Neural cell (in vitro differentiated cells): ENCODE data around the gene NOC4L. TPM values are rescaled to one million over a fixed set of nuclear protein-coding genes. Genes with fewer than 3 reads are reported as not detected.
A peak's percentile ranks its signal among the peaks of the same experiment; 100 is the strongest.
"Not testable (repeated sequence)": the region's sequence is repeated elsewhere in the genome, so short reads cannot be mapped to it uniquely, and the experiment has no call there.

Source experiments
- H2AFZ ChIP-seq: fragments of 200-600, 300-800 bp; sonication (generic), shearing (Covaris generic); 2 replicates; pipeline ENCODE4 v1.6.0; 2014; ENCODE audit warnings: low read depth, mild to moderate bottlenecking, antibody characterized with exemption, low read length, moderate library complexity
- H3F3A ChIP-seq: fragments of 200-600 bp; shearing (Covaris generic); 2 replicates; pipeline ENCODE4 v1.6.1; 2016; ENCODE audit warnings: mild to moderate bottlenecking, moderate library complexity, mixed read lengths, antibody characterized with exemption, low read length; ENCODE audit not compliant: insufficient read depth, poor library complexity, severe bottlenecking
- H3K27ac ChIP-seq: fragments of 200-600, 300-800 bp; sonication (generic), shearing (Covaris generic); 2 replicates; pipeline ENCODE4 v1.5.1; 2014; ENCODE audit warnings: mild to moderate bottlenecking, low read length, moderate library complexity
- H3K27me3 ChIP-seq: fragments of 300-800, 200-600 bp; sonication (generic), shearing (Covaris generic); 2 replicates; pipeline ENCODE4 v1.6.0; 2014; ENCODE audit warnings: mild to moderate bottlenecking, low read depth, low read length, moderate library complexity; ENCODE audit not compliant: insufficient read depth
- H3K36me3 ChIP-seq: fragments of 300-800, 200-600 bp; sonication (generic), shearing (Covaris generic); 2 replicates; pipeline ENCODE4 v1.5.1; 2014; ENCODE audit warnings: mild to moderate bottlenecking, antibody characterized with exemption, low read length, moderate library complexity; ENCODE audit not compliant: insufficient read depth
- H3K4me2 ChIP-seq: fragments of 300-800, 200-600 bp; sonication (generic), shearing (Covaris generic); 2 replicates; pipeline ENCODE4 v1.6.0; 2014; ENCODE audit warnings: mild to moderate bottlenecking, low read length
- H3K4me3 ChIP-seq: fragments of 300-800, 200-600 bp; sonication (generic), shearing (Covaris generic); 2 replicates; pipeline ENCODE4 v1.5.1; 2014; ENCODE audit warnings: mild to moderate bottlenecking, low read length, moderate library complexity
- H3K79me2 ChIP-seq: fragments of 200-600 bp; shearing (Covaris generic); replicated peaks from 2 replicates; pipeline ENCODE4 v1.6.0; 2014; ENCODE audit warnings: mild to moderate bottlenecking, low read length, moderate library complexity; ENCODE audit not compliant: insufficient read depth
- H3K9ac ChIP-seq: fragments of 300-800, 200-600 bp; sonication (generic), shearing (Covaris generic); 2 replicates; pipeline ENCODE4 v1.6.1; 2016; ENCODE audit warnings: mild to moderate bottlenecking, low read length, mixed read lengths
- H3K9me2 ChIP-seq: fragments of 200-600 bp; shearing (Covaris generic); 2 replicates; pipeline ENCODE4 v1.6.1; 2016; ENCODE audit warnings: mild to moderate bottlenecking, low read length, mixed read lengths; ENCODE audit not compliant: insufficient read depth
- H3K9me3 ChIP-seq: fragments of 200-600, 300-800 bp; sonication (generic), shearing (Covaris generic); 2 replicates; pipeline ENCODE4 v1.6.1; 2016; ENCODE audit warnings: mild to moderate bottlenecking, mixed run types, low read length, moderate library complexity, mixed read lengths
- H4K20me1 ChIP-seq: fragments of 200-600 bp; shearing (Covaris generic); 2 replicates; pipeline ENCODE4 v1.6.1; 2016; ENCODE audit warnings: mild to moderate bottlenecking, mixed run types; ENCODE audit not compliant: insufficient read depth
- EP300 ChIP-seq: fragments of 450-650 bp; conservative IDR thresholded peaks from 2 replicates; pipeline ENCODE4 v1.6.1; 2014; ENCODE audit warnings: antibody characterized with exemption, mild to moderate bottlenecking, moderate library complexity; ENCODE audit not compliant: poor library complexity, severe bottlenecking
- EZH2 ChIP-seq: fragments of 200-600, 300-800 bp; shearing (Covaris generic), sonication (generic); IDR thresholded peaks from 2 replicates; pipeline ENCODE4 v1.6.1; 2014; ENCODE audit warnings: antibody characterized with exemption, low read length, borderline replicate concordance, mild to moderate bottlenecking; ENCODE audit not compliant: insufficient read depth, poor library complexity, severe bottlenecking
- MXI1 ChIP-seq: fragments of 450-650 bp; conservative IDR thresholded peaks from 2 replicates; pipeline ENCODE4 v1.6.1; 2014; ENCODE audit warnings: antibody characterized with exemption, mild to moderate bottlenecking; ENCODE audit not compliant: poor library complexity, severe bottlenecking
- POLR2AphosphoS5 ChIP-seq: IDR thresholded peaks from 2 replicates; pipeline ENCODE4 v1.6.1; 2012
- RAD21 ChIP-seq: fragments of 450-650 bp; conservative IDR thresholded peaks from 2 replicates; pipeline ENCODE4 v1.6.1; 2014; ENCODE audit warnings: antibody characterized with exemption, mild to moderate bottlenecking, moderate library complexity
- SMC3 ChIP-seq: fragments of 450-650 bp; conservative IDR thresholded peaks from 2 replicates; pipeline ENCODE4 v1.6.1; 2014; ENCODE audit warnings: antibody characterized with exemption, mild to moderate bottlenecking, moderate library complexity; ENCODE audit not compliant: poor library complexity
- TAF1 ChIP-seq: IDR thresholded peaks from 2 replicates; pipeline ENCODE4 v1.6.1; 2012; ENCODE audit warnings: low read depth
- polyA plus RNA-seq: library from polyadenylated mRNA; depleted of rRNA; stranded (reverse); fragments of >200 nt; gene quantifications from 2 replicates; pipeline ENCODE4 v1.2.3, GENCODE V29; 2014
- TF ChIP-seq, protein P1 (sequence below): IDR thresholded peaks from 2 replicates; pipeline ENCODE4 v1.6.1; 2012; ENCODE audit warnings: borderline replicate concordance
- TF ChIP-seq, protein P2 (sequence below): fragments of 450-650 bp; IDR thresholded peaks from 2 replicates; pipeline ENCODE4 v1.5.1; 2014; ENCODE audit warnings: antibody characterized with exemption, mild to moderate bottlenecking, moderate library complexity; ENCODE audit not compliant: poor library complexity, severe bottlenecking

The NOC4L gene
- polyA plus RNA-seq, 1 donor from 2014 or later: 26.9 TPM

DNA sequence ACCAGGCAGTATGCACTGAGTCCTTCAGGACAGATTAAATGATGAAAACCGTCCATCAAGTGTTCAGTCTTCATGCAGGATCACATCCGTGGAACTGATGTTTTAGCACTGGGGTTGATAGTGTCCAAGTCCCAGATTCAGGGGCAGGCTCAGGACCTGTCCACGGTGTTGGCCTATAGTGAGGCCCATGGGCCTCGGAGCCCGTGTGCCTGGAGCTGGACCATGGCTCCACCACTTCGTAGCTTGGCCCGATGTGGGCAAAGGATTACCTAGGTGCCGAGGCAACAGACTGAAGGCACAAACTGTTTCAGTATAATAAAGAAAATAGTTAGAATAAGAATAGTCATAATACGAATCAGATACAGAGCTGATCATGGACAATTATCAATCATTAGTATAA, 42.0 kb upstream of the NOC4L start:
- H3K9me2 ChIP-seq: no peaks in the 10 kb centered on the region
- H3K27ac ChIP-seq: no peak overlapping the region
- no peak overlapping the region for H3K4me2 ChIP-seq
- TF ChIP-seq POLR2AphosphoS5 (no peak), SMC3 (no peak), RAD21 (no peak), EZH2 (no peak), TAF1 (no peak), EP300 (no peak), MXI1 (no peak)
- TF ChIP-seq, protein P1, sequence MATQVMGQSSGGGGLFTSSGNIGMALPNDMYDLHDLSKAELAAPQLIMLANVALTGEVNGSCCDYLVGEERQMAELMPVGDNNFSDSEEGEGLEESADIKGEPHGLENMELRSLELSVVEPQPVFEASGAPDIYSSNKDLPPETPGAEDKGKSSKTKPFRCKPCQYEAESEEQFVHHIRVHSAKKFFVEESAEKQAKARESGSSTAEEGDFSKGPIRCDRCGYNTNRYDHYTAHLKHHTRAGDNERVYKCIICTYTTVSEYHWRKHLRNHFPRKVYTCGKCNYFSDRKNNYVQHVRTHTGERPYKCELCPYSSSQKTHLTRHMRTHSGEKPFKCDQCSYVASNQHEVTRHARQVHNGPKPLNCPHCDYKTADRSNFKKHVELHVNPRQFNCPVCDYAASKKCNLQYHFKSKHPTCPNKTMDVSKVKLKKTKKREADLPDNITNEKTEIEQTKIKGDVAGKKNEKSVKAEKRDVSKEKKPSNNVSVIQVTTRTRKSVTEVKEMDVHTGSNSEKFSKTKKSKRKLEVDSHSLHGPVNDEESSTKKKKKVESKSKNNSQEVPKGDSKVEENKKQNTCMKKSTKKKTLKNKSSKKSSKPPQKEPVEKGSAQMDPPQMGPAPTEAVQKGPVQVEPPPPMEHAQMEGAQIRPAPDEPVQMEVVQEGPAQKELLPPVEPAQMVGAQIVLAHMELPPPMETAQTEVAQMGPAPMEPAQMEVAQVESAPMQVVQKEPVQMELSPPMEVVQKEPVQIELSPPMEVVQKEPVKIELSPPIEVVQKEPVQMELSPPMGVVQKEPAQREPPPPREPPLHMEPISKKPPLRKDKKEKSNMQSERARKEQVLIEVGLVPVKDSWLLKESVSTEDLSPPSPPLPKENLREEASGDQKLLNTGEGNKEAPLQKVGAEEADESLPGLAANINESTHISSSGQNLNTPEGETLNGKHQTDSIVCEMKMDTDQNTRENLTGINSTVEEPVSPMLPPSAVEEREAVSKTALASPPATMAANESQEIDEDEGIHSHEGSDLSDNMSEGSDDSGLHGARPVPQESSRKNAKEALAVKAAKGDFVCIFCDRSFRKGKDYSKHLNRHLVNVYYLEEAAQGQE: no peak
- TF ChIP-seq, protein P2, sequence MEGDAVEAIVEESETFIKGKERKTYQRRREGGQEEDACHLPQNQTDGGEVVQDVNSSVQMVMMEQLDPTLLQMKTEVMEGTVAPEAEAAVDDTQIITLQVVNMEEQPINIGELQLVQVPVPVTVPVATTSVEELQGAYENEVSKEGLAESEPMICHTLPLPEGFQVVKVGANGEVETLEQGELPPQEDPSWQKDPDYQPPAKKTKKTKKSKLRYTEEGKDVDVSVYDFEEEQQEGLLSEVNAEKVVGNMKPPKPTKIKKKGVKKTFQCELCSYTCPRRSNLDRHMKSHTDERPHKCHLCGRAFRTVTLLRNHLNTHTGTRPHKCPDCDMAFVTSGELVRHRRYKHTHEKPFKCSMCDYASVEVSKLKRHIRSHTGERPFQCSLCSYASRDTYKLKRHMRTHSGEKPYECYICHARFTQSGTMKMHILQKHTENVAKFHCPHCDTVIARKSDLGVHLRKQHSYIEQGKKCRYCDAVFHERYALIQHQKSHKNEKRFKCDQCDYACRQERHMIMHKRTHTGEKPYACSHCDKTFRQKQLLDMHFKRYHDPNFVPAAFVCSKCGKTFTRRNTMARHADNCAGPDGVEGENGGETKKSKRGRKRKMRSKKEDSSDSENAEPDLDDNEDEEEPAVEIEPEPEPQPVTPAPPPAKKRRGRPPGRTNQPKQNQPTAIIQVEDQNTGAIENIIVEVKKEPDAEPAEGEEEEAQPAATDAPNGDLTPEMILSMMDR: no peak
- no peaks in the 10 kb centered on the region for H3F3A ChIP-seq
- H3K36me3 ChIP-seq: no peaks in the 10 kb centered on the region
- H3K4me3 ChIP-seq: no peak overlapping the region
- no peak overlapping the region for H2AFZ ChIP-seq
- H4K20me1 ChIP-seq: no peaks in the 10 kb centered on the region
- H3K79me2 ChIP-seq: no peaks in the 10 kb centered on the region
- H3K9me3 ChIP-seq: no peaks in the 10 kb centered on the region
- no peaks in the 10 kb centered on the region for H3K27me3 ChIP-seq
- no peak overlapping the region for H3K9ac ChIP-seq

DNA sequence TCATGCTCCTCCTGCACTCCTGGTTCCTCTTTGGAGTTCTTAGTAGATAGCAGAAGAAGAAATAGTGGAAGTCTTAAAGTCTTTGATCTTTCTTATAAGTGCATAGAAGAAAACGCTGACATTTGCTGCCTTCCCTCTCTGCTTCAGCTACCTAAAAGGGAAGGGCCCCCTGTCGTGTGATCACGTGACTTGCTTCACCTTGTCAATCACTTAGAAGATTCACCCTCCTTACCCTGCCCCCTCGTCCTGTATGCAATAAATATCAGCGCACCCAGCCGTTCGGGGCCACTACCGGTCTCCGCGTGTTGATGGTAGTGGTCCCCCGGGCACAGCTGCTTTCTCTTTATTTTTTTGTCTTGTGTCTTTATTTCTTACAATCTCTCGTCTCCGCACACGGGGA, 41.2 kb upstream of the NOC4L start:
- H3K9me2 ChIP-seq, H3K9me3 ChIP-seq, H3K27me3 ChIP-seq, H3K4me3 ChIP-seq, H3K36me3 ChIP-seq, H3K79me2 ChIP-seq, H2AFZ ChIP-seq, H4K20me1 ChIP-seq, H3K4me2 ChIP-seq, H3F3A ChIP-seq: not testable (repeated sequence)
- Histone ChIP-seq H3K9ac (peak overlapping the region; percentile 20), H3K27ac (peak overlapping the region; percentile 59)
